DND-41 (cell line): ENCODE results near the gene LSMEM2.

Source experiments
- ATAC-seq: fragments of 200-7000 bp; cut with Tn5 transposase; 3 replicates; pipeline ENCODE4 v1.9.1; 2021; ENCODE audit warnings: low read depth; ENCODE audit not compliant: insufficient read depth
- DNase-seq: peaks from one replicate; pipeline ENCODE4 v3.0.0-alpha.2; 2020
- H2AFZ ChIP-seq: 2 replicates; pipeline ENCODE4 v1.6.0; 2012; ENCODE audit warnings: low read depth, low read length
- H3K27ac ChIP-seq: 2 replicates; pipeline ENCODE4 v1.5.1; 2012; ENCODE audit warnings: low read length, inconsistent platforms
- H3K27me3 ChIP-seq: fragments of 200-600 bp; sonication (generic); 2 replicates; pipeline ENCODE4 v1.6.0; 2012; ENCODE audit warnings: low read length, mild to moderate bottlenecking, inconsistent platforms; ENCODE audit not compliant: insufficient read depth, poor library complexity
- H3K36me3 ChIP-seq: 2 replicates; pipeline ENCODE4 v1.5.1; 2012; ENCODE audit warnings: low read length, inconsistent platforms; ENCODE audit not compliant: insufficient read depth
- H3K4me1 ChIP-seq: 2 replicates; pipeline ENCODE4 v1.5.1; 2012; ENCODE audit warnings: mild to moderate bottlenecking, low read length; ENCODE audit not compliant: insufficient read depth
- H3K4me2 ChIP-seq: 2 replicates; pipeline ENCODE4 v1.6.0; 2012; ENCODE audit warnings: mild to moderate bottlenecking, moderate library complexity, low read length, inconsistent platforms; ENCODE audit not compliant: insufficient read depth
- H3K4me3 ChIP-seq, 2 experiments: fragments of 200-600 bp in 1 of 2; shearing (Covaris generic) in 1 of 2; 2 replicates each; pipeline ENCODE4 v1.5.1; 2012 to 2016; ENCODE audit warnings: inconsistent platforms in 2 of 2, low read length in 2 of 2, mild to moderate bottlenecking in 2 of 2, low read depth in 1 of 2, moderate library complexity in 1 of 2
- H3K79me2 ChIP-seq: 2 replicates; pipeline ENCODE4 v1.6.0; 2012; ENCODE audit warnings: low read length, inconsistent platforms; ENCODE audit not compliant: insufficient read depth
- H3K9ac ChIP-seq: 2 replicates; pipeline ENCODE4 v1.6.0; 2012; ENCODE audit warnings: low read depth, mild to moderate bottlenecking, inconsistent platforms, low read length, moderate library complexity
- H3K9me3 ChIP-seq: 2 replicates; pipeline ENCODE4 v1.5.1; 2012; ENCODE audit warnings: low read length, moderate library complexity, mild to moderate bottlenecking, inconsistent platforms; ENCODE audit not compliant: insufficient read depth, severe bottlenecking
- H4K20me1 ChIP-seq: 2 replicates; pipeline ENCODE4 v1.6.0; 2012; ENCODE audit warnings: low read length; ENCODE audit not compliant: insufficient read depth
- CTCF ChIP-seq: IDR thresholded peaks from 2 replicates; pipeline ENCODE4 v1.5.1; 2012; ENCODE audit warnings: borderline replicate concordance, low read length, moderate library complexity, mild to moderate bottlenecking; ENCODE audit not compliant: poor library complexity, severe bottlenecking; ENCODE audit errors: extremely low read depth
- EZH2 ChIP-seq: IDR thresholded peaks from 3 replicates; pipeline ENCODE4 v1.6.1; 2012; ENCODE audit warnings: borderline replicate concordance, low read depth, mild to moderate bottlenecking, moderate library complexity, low read length, inconsistent platforms; ENCODE audit not compliant: severe bottlenecking

Gene LSMEM2

GRCh38 chr3:50249457-50249856, 29.4 kb upstream of the LSMEM2 start:
- H3K9me3 ChIP-seq: no peaks in the 10 kb centered on the region
- peaks cover 89% of the 10 kb centered on the region for H4K20me1 ChIP-seq
- no peak overlapping the region for H3K4me2 ChIP-seq
- DNase-seq (no peak), ATAC-seq (no peak)
- H3K4me3 ChIP-seq: no peak overlapping the region
- peaks cover 87% of the 10 kb centered on the region for H3K79me2 ChIP-seq
- H3K9ac ChIP-seq: no peak overlapping the region
- peaks cover 31% of the 10 kb centered on the region for H3K4me1 ChIP-seq
- H3K36me3 ChIP-seq: peaks cover 82% of the 10 kb centered on the region
- H3K27ac ChIP-seq: no peak overlapping the region
- H2AFZ ChIP-seq: no peak overlapping the region
- TF ChIP-seq EZH2 (no peak), CTCF (no peak)
- no peaks in the 10 kb centered on the region for H3K27me3 ChIP-seq

- Histone ChIP-seq H3K4me3 (no peak overlapping the region), H3K27me3 (no peaks in the 10 kb centered on the region), H3K36me3 (peaks cover 88% of the 10 kb centered on the region), H4K20me1 (peaks cover 92% of the 10 kb centered on the region), H3K79me2 (peaks cover 80% of the 10 kb centered on the region), H3K27ac (no peak overlapping the region), H2AFZ (no peak overlapping the region), H3K9me3 (no peaks in the 10 kb centered on the region), H3K4me1 (peaks cover 22% of the 10 kb centered on the region), H3K9ac (no peak overlapping the region), H3K4me2 (no peak overlapping the region)
- DNase-seq (no peak), ATAC-seq (no peak)
- TF ChIP-seq CTCF (no peak), EZH2 (no peak)
Measured at GRCh38 chr3:50250514-50250913, 28.4 kb upstream of the LSMEM2 start.

GRCh38 chr3:50251220-50251619, 27.7 kb upstream of the LSMEM2 start:
- no peak overlapping the region for H2AFZ ChIP-seq
- no peak for TF ChIP-seq EZH2
- no peak for TF ChIP-seq CTCF
- DNase-seq (no peak), ATAC-seq (no peak)
- H3K79me2 ChIP-seq: peaks cover 73% of the 10 kb centered on the region
- no peak overlapping the region for H3K4me3 ChIP-seq
- H3K9me3 ChIP-seq: no peaks in the 10 kb centered on the region
- no peak overlapping the region for H3K9ac ChIP-seq
- H3K4me2 ChIP-seq: no peak overlapping the region
- H4K20me1 ChIP-seq: peaks cover 87% of the 10 kb centered on the region
- H3K36me3 ChIP-seq: peaks cover 90% of the 10 kb centered on the region
- H3K27ac ChIP-seq: no peak overlapping the region; the same call in 1 of the 2 replicates
- H3K27me3 ChIP-seq: no peaks in the 10 kb centered on the region
- peaks cover 15% of the 10 kb centered on the region for H3K4me1 ChIP-seq
